Mononuclear cell (primary cell): ENCODE results near the gene RPS6KB1. TPM values are rescaled to one million over a fixed set of nuclear protein-coding genes. Genes with fewer than 3 reads are reported as not detected.
A peak's percentile ranks its signal among the peaks of the same experiment; 100 is the strongest.
"Not testable (repeated sequence)": the region's sequence is repeated elsewhere in the genome, so short reads cannot be mapped to it uniquely, and the experiment has no call there.

ENCODE experiments used
- H3K27me3 ChIP-seq: 2 replicates; pipeline ENCODE4 v1.6.0; 2011; ENCODE audit warnings: low read length, control low read depth; ENCODE audit not compliant: insufficient read depth
- H3K4me1 ChIP-seq: 2 replicates; pipeline ENCODE4 v1.5.1; 2011; ENCODE audit warnings: mild to moderate bottlenecking, low read length, control low read depth; ENCODE audit not compliant: insufficient read depth
- H3K4me3 ChIP-seq: 2 replicates; pipeline ENCODE4 v1.5.1; 2011; ENCODE audit warnings: mild to moderate bottlenecking, low read length, moderate library complexity
- H3K9me3 ChIP-seq: 2 replicates; pipeline ENCODE4 v1.5.1; 2011; ENCODE audit warnings: low read depth, mild to moderate bottlenecking, control low read depth, low read length
- total RNA-seq: library from RNA; depleted of rRNA; stranded (reverse); fragments of >200 nt; gene quantifications from one replicate; pipeline ENCODE4 v1.2.3, GENCODE V29; 2012

RPS6KB1 gene
- total RNA-seq, 1 donor = 86.8 TPM

GRCh38 chr17:59954856-59955255, 61.9 kb downstream of the RPS6KB1 start:
- Histone ChIP-seq H3K9me3 (no peaks in the 10 kb centered on the region), H3K4me1 (no peaks in the 10 kb centered on the region), H3K4me3 (no peak overlapping the region), H3K27me3 (no peaks in the 10 kb centered on the region)

GRCh38 chr17:59959574-59959973, 66.7 kb downstream of the RPS6KB1 start:
- not testable (repeated sequence) for H3K4me3 ChIP-seq, H3K9me3 ChIP-seq, H3K27me3 ChIP-seq
- peaks cover 14% of the 10 kb centered on the region for H3K4me1 ChIP-seq

- H3K9me3 ChIP-seq = no peaks in the 10 kb centered on the region
- no peaks in the 10 kb centered on the region for H3K27me3 ChIP-seq
- H3K4me3 ChIP-seq = no peak overlapping the region
- peaks cover 21% of the 10 kb centered on the region for H3K4me1 ChIP-seq
Observed at GRCh38 chr17:59962739-59963318, 69.9 kb downstream of the RPS6KB1 start.

- peaks cover 21% of the 10 kb centered on the region for H3K4me1 ChIP-seq
- no peaks in the 10 kb centered on the region for H3K9me3 ChIP-seq
- no peaks in the 10 kb centered on the region for H3K27me3 ChIP-seq
- H3K4me3 ChIP-seq = peak overlapping the region; percentile 86
Observed at GRCh38 chr17:59963738-59964481, 71.0 kb downstream of the RPS6KB1 start.

GRCh38 chr17:59964482-59965328, 71.8 kb downstream of the RPS6KB1 start, which contains the start of gene RNFT1:
Gene RNFT1 (minus strand): TSS chr17:59964740. CDS start chr17:59964663, 77 bp downstream.
- Histone ChIP-seq H3K27me3 (no peaks in the 10 kb centered on the region), H3K9me3 (no peaks in the 10 kb centered on the region), H3K4me1 (peaks cover 21% of the 10 kb centered on the region), H3K4me3 (peak within 1 kb of the TSS; percentile 86)

GRCh38 chr17:59971771-59972170, 78.8 kb downstream of the RPS6KB1 start:
- not testable (repeated sequence) for H3K27me3 ChIP-seq, H3K4me1 ChIP-seq

GRCh38 chr17:59972778-59973177, 79.9 kb downstream of the RPS6KB1 start:
- Histone ChIP-seq H3K27me3 (no peaks in the 10 kb centered on the region), H3K4me3 (no peak overlapping the region), H3K4me1 (no peaks in the 10 kb centered on the region), H3K9me3 (no peaks in the 10 kb centered on the region)

More at GRCh38 chr17:59971771-59972170, 78.8 kb downstream of the RPS6KB1 start:
- not testable (repeated sequence) for H3K9me3 ChIP-seq, H3K4me3 ChIP-seq

- not testable (repeated sequence) for H3K4me3 ChIP-seq, H3K9me3 ChIP-seq, H3K27me3 ChIP-seq, H3K4me1 ChIP-seq
Observed at GRCh38 chr17:59973483-59973882, 80.6 kb downstream of the RPS6KB1 start.

- H3K9me3 ChIP-seq, H3K4me1 ChIP-seq, H3K4me3 ChIP-seq, H3K27me3 ChIP-seq: not testable (repeated sequence)
Observed at GRCh38 chr17:59975166-59975565, 82.2 kb downstream of the RPS6KB1 start.

- H3K9me3 ChIP-seq, H3K4me1 ChIP-seq, H3K4me3 ChIP-seq, H3K27me3 ChIP-seq: not testable (repeated sequence)
Observed at GRCh38 chr17:59996608-59997007, 103.7 kb downstream of the RPS6KB1 start.

Other genes starting within 250 kb of the RPS6KB1 start
- 6.9 TPM for gene PTRH2, start 185.7 kb upstream of the RPS6KB1 start, total RNA-seq
- 460 TPM for gene VMP1, start 185.5 kb upstream of the RPS6KB1 start, total RNA-seq
- 6.6 TPM for gene TUBD1, start 178 bp upstream of the RPS6KB1 start, total RNA-seq
- 29.6 TPM for gene RNFT1, start 71.6 kb downstream of the RPS6KB1 start, total RNA-seq
- gene HEATR6, start 185.8 kb downstream of the RPS6KB1 start, total RNA-seq = 16.1 TPM